GM12892 (cell line): Measurements from ENCODE around the gene ZNF23.

Experiments
- POLR2A ChIP-seq: IDR thresholded peaks from 2 replicates; pipeline ENCODE4 v1.6.1; 2011; ENCODE audit warnings: low read depth, low read length, control low read depth
- POLR2AphosphoS5 ChIP-seq: IDR thresholded peaks from 2 replicates; pipeline ENCODE4 v1.6.1; 2011; ENCODE audit warnings: low read depth, low read length, control low read depth
- TAF1 ChIP-seq: IDR thresholded peaks from 2 replicates; pipeline ENCODE4 v1.6.1; 2011; ENCODE audit warnings: low read depth, mild to moderate bottlenecking, control low read depth, low read length, borderline replicate concordance

DNA sequence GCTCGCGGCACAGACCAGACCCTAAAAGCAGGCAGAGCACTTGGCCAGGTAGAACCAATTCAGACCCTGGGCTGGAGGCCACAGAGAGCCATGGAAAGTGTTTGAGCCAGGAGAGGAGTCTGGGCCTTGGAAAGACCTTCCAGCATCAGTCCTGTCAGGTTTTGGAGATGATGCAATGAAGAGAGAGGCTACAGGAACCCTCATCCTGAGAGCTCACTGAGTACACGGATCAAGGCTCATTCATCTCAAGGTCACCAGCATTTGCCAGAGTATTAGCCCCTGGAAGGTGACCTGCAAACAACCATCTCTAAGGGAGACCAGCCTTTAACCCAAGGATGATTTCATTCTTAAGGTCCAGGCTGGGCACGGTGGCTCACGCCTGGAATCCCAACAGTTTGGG lies 48.0 kb downstream of the ZNF23 start:
- TF ChIP-seq POLR2A (no peak), POLR2AphosphoS5 (no peak), TAF1 (no peak)
